ELF-1 (cell line): Measurements from ENCODE around the gene GH1.
A peak's percentile ranks its signal among the peaks of the same experiment; 100 is the strongest.
"Not testable (repeated sequence)": the region's sequence is repeated elsewhere in the genome, so short reads cannot be mapped to it uniquely, and the experiment has no call there.

Source experiments
- DNase-seq: peaks from one replicate; pipeline ENCODE4 v3.0.0-alpha.2; 2016; ENCODE audit warnings: low read depth, low spot score

Gene GH1

DNA sequence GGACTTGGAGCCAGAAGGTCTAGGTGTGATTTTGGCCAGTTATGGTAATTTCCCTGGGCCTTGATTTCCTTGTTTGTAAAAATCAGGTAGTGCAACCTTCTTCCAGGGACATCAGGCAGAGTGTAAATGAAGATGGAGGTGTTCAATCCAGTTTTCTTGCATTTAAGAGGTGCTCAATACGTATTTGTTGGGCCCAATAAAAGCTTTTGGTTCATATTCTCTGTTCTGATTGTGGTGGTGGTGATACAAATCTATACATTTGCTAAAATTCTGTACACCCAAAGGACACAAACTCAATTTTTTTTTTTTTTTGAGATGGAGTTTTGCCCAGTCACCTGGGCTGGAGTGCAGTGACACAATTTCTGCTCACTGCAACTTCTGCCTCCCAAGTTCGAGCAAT lies 7.5 kb upstream of the GH1 start:
- no peak for DNase-seq

DNA sequence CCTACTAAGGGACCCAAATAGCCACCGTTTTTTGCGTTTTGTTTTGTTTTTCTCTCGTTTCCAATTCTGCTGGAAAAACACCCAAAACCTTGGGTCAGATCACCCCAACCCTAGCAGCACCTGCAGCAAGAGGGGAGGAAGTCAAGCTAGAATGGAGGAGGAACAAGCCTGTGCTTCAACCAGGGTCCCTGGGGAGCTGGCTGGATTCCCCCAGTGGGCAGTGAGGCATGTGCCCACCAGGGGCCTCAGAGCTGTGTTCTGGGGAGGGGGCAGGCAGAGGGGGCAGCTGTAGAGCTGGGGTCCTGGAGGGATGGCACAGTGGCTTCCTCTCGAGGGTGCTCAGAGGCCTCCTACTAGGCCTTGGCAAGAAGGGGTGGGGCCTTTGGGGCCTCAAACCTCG lies 7.0 kb upstream of the GH1 start:
- DNase-seq: no peak

DNA sequence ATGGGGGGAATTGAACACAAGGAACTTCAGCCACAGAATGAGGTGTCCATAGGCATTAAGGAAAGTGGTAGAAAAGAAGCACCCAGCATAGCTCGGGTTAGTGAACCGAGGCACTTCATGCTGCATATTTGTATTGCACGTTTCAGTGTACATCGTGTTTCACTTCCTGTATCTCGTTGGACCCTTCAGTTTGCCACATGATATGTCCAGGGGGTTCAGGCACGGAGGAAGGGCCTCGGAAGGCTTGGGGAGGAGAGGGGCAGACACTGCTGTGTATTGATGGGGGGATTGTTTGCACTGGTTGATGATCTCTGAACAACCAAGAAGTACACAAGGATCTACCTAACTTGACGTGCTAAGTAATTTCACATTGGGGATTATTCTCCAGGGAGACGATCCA lies 3.8 kb upstream of the GH1 start:
- not testable (repeated sequence) for DNase-seq

DNA sequence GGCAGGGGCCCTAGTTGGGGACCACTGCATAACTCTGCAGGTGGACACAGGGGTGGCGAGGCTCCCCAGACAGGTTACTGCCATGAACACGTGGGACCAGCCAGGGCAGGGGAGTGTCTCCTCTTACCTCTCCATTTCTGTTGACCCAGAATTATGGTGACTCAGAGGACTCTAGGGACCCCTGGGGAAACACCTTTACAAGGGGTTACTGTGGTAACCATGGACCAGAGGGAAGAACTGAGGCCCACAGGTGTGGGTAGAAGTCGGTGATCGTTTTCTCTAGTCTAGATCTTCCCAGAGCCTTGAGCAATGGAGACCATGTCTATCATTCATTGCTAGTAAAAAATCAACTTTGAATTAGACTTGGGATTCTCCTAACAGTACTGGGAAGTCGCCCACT lies 2.1 kb upstream of the GH1 start:
- DNase-seq: not testable (repeated sequence)

DNA sequence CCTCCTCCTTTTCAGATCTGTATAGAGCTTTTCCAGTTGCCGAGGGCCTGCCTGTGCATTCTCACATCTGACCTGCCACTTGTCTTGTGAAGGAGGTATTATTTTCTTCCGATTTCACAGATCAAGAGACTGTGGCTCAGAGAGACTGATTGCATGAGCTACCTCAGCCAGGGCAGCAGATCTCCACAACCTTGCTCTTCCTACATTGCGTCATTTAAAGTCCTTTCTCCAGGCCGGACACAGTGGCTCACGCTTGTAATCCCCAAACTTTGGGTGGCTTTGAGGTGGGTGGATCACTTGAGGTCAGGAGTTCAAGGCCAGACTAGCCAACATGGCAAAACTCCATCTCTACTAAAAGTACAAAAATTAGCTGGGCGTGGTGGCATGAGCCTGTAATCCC lies 1.4 kb upstream of the GH1 start:
- not testable (repeated sequence) for DNase-seq

DNA sequence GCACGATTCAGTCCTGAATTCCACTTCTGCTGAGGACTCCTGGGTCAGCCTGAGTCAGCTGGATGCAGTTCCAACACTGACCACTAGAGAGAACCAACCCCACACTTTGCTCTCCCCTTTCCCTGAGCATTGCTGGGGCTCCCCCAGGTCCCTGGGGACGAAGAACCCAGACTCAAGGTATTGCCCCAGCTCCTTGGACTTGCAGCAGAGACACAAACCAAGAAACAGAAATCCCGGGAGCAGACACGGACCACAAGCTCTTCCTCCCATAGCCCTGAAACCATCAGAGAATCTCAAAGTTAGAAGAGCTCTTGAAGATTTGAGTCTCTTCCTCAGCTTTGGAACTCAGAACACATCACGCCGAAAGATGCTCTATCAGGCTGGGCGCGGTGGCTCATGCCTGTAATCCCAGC lies 678 bp upstream of the GH1 start:
- DNase-seq: peak; percentile 85

DNA sequence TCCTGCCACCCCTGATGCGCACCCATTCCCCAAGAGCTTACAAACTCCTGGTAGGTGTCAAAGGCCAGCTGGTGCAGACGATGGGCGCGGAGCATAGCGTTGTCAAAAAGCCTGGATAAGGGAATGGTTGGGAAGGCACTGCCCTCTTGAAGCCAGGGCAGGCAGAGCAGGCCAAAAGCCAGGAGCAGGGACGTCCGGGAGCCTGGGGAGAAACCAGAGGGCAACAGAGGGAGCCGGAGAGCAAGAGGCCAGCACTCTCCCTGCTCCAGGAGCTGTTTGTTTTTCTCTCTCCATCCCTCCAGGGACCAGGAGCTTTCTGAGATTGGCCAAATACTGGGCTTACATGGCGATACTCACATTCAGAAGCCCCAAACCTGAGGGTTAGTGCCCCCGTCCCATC lies 334 bp downstream of the GH1 start:
- DNase-seq: peak; percentile 83

DNA sequence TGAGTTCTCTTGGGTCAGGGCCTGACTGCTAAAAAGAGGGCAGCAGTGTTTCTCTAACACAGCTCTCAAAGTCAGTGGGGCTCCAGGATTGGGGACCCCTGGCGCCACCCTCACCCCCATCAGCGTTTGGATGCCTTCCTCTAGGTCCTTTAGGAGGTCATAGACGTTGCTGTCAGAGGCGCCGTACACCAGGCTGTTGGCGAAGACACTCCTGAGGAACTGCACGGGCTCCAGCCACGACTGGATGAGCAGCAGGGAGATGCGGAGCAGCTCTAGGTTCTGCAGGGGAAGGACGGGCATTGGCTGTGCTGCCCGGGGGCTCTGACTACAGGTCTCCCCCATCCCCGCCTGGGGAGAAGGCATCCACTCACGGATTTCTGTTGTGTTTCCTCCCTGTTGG lies 993 bp downstream of the GH1 start:
- no peak for DNase-seq

DNA sequence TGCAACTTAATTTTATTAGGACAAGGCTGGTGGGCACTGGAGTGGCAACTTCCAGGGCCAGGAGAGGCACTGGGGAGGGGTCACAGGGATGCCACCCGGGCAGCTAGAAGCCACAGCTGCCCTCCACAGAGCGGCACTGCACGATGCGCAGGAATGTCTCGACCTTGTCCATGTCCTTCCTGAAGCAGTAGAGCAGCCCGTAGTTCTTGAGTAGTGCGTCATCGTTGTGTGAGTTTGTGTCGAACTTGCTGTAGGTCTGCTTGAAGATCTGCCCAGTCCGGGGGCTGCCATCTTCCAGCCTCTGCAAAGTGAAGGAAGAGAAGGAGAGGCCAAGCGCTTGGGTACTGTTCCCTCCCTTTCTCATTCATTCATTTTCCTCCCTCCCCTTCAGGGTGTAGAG lies 1.4 kb downstream of the GH1 start:
- not testable (repeated sequence) for DNase-seq

DNA sequence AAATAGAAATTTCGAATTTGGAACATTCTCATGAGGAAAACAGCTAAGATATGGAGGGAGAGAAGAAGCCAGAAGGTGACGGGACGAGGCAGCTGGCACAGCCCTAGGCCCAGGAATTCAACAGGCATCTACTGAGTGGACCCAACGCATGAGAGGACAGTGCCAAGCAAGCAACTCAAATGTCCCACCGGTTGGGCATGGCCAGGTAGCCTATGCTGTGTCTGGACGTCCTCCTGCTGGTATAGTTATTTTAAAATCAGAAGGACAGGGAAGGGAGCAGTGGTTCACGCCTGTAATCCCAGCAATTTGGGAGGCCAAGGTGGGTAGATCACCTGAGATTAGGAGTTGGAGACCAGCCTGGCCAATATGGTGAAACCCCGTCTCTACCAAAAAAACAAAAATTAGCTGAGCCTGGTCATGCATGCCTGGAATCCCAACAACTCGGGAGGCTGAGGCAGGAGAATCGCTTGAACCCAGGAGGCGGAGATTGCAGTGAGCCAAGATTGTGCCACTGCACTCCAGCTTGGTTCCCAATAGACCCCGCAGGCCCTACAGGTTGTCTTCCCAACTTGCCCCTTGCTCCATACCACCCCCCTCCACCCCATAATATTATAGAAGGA lies 2.0 kb downstream of the GH1 start:
- DNase-seq: no peak

DNA sequence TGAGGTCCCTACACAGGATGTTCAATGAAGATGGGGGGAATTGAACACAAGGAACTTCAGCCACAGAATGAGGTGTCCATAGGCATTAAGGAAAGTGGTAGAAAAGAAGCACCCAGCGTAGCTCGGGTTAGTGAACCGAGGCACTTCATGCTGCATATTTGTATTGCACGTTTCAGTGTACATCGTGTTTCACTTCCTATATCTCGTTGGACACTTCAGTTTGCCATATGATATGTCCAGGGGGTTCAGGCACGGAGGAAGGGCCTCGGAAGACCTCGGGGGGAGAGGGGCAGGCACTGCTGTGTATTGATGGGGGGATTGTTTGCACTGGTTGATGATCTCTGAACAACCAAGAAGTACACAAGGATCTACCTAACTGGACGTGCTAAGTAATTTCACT lies 2.9 kb downstream of the GH1 start:
- not testable (repeated sequence) for DNase-seq

DNA sequence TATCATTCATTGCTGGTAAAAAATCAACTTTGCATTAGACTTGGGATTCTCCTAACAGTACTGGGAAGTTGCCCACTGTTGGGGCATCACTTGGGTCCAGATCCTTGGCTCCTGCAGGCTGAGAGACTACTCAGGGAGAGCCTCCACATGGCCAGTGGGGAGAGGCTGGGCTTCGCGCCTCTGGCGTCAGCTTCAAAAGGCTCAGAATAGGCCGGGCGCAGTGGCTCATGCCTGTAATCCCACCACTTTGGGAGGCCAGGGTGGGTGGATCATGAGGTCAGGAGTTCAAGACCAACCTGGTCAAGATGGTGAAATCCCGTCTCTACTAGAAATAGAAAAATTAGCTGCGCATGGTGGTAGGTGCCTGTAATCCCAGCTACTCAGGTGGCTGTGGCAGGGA lies 4.2 kb downstream of the GH1 start:
- DNase-seq: no peak

DNA sequence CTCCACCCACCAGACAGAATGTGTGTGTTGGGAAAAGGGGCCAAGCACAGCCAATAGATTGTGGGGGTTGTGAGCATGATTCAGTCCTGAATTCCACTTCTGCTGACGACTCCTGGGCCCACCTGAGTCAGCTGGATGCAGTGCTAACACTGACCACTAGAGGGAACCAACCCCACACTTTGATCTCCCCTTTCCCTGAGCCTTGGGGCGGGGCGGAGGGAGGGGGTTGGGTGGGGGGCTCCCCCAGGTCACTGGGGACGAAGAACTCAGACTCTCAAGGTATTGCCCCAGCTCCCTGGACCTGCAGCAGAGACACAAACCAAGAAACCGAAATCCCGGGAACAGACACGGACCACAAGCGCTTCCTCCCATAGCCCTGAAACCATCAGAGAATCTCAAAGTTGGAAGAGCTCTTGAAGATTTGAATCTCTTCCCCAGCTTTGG lies 7.0 kb downstream of the GH1 start:
- peak; percentile 79 for DNase-seq

DNA sequence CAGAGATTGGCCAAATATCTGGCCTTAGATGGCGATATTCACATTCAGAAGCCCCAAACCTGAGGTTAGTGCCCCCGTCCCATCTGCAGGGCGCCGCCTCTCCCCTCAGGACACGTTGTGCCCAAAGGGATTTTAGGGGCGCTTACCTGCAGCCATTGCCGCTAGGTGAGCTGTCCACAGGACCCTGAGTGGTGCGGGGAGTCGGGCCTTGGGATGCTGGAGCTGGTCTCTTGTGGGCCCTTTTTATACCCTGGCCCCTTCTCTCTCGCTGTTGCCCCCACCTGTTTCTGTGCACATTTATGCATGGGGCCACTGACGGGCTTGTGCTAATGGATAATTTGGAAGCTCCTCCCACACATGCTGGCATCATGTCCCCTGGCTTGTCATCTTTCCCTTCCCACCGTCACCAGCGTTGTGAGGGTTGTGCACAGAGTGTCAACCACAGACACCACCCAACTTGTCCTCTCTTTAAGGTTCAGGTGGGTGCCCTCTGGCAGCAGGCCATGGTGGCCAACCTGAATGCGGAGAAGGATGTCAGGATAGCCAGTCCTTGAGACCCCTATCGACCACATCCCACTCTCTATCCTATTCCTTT lies 7.5 kb downstream of the GH1 start, which contains the start of gene CSHL1:
TSS of gene CSHL1 (minus strand) at position 218 of the 595 bp plus-strand sequence. CDS start at position 156, 62 bp downstream.
- no peak for DNase-seq

DNA sequence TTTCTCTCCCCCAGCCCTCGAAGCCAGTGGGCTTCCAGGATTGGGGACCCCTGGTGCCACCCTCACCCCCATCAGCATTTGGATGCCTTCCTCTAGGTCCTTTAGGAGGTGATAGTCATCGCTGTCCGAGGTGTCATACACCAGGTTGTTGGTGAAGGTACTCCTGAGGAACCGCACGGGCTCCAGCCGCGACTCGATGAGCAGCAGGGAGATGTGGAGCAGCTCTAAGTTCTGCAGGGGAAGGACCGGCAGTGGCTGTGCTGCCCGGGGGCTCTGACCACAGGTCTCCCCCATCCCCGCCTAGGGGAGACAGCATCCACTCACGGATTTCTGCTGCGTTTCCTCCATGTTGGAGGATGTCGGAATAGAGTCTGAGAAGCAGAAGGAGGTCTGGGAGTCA lies 8.5 kb downstream of the GH1 start:
- DNase-seq: no peak

DNA sequence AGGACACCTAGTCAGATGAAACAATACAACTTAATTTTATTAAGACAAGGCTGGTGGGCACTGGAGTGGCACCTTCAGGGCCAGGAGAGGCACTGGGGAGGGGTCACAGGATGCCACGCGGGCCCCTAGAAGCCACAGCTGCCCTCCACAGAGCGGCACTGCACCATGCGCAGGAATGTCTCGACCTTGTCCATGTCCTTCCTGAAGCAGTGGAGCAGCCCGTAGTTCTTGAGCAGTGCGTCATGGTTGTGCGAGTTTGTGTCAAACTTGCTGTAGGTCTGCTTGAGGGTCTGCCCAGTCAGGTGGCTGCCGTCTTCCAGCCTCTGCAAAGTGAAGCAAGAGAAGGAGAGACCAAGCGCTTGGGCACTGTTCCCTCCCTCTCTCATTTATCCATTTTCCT lies 9.1 kb downstream of the GH1 start:
- not testable (repeated sequence) for DNase-seq

DNA sequence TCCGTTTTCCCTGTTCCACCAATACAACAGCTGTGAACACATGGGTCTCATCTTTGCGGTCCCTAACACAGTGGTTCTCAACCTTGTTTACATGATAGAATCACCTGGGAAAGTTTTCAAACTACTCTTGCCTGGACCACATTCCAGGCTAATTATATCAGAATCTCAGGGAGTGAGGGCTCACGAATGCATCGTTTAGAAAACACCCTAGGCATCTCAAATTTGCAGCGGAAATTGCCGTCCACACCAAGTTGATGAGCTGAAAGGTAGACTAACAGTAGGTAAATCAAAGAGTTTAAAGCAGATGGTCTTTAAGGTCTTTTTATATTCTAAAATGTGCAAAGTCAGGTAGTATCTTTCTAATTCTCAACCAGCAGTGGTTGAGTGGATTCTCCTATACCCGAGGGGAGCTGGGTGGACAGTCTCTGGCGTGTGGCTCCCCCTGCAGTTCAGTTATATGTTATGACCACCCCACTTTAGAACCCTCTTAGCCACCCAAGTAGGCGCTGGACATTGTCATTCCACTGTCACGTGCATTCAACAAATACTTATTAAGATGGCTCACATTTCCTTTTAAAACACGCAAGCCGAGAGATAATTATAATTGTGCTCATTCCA lies 11.4 kb downstream of the GH1 start:
- peak; percentile 37 for DNase-seq

DNA sequence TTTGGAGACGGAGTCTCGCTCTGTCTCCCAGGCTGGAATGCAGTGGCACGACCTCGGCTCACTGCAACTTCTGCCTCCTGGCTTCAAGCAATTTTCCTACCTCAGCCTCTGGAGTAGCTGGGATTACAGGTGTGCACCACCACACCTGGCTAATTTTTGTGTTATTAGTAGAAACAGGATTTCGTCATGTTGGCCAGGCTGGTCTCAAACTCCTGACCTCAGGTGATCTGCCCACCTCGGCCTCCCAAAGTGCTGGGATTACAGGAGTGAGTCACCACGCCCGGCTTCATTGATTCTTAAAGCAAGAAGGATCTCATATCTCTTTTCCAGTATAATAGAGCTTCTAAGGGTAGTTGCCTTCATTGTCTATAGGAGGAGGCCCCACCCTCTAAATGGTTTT lies 13.8 kb downstream of the GH1 start:
- not testable (repeated sequence) for DNase-seq

DNA sequence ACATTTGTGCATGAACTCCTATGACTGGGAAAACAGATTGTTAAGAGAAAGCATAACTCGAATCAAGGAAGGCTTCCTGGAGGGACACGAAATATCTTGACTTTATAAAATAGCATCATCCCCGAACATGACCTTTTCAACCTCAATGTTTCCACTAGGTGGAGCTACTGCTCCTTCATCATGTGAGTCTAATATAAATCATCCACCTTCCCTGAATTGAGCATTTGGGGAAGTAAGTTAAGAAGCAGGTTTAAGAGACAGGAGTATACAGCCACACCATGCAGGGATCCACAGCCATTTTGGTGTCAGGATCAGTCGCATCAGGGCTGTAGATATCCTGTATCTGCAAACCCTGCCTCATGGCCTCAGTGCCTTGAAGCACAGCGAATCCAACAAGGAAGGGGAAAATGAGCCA lies 14.8 kb downstream of the GH1 start:
- DNase-seq: not testable (repeated sequence)

DNA sequence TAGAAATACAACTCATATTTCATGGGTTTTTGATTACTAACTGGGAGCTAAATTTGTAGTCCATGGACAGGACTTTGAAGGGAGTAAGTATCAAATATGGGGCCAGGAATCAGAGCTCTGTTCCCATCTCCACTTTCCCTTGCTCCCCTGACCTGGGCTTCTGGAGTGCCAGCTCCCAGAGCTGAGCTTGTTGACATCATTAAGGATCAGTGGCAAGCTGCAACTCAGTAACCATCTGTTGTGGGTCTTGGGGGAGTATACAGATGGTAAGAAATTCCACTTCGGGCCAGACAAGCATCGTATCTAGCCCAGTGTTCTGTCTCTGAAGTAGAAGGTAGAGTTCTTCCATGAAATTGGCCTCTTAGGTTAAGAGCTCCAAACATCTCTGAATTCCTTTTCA lies 16.7 kb downstream of the GH1 start:
- DNase-seq: not testable (repeated sequence)

DNA sequence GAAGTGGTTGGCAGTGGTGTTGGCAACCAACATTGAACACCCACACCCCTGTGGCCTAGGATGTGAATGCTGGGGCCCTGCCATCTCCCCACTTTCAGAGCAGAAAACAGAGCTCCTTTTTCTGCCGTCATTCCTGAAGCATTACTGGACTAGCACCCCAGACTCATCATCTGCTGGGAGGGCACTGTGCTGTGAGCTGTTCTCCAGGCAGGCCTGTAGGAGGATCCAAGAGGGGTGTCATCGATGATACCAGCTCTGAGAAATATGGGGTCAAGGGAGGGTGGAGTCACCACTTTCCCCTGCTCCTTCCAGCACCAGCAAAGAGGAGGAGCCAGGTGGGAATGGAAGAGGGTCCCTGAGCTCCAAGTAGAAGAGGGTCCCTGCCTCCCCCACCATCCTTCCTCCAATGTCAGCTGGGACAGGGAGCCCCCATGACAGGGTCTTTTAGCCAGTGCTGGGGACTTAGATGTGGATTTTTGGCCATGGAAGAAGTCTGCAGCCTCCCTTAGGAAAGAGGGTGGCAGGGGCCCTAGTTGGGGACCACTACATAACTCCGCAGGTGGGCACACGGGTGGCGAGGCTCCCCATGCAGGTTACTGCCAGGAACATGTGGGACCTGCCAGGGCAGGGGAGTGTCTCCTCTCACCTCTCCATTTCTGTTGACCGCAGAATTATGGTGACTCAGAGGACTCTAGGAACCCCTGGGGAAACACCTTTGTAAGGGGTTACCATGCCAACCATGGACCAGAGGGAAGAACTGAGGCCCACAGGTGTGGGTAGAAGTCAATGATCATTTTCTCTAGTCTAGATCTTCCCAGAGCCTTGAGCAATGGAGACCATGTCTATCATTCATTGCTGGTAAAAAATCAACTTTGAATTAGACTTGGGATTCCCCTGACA lies 19.5 kb downstream of the GH1 start:
- not testable (repeated sequence) for DNase-seq
